Uterus (tissue), 4 donors: Measurements from ENCODE around the gene SVIL. TPM values are rescaled to one million over a fixed set of nuclear protein-coding genes. Genes with fewer than 3 reads are reported as not detected.

ENCODE experiments used
- DNase-seq, 2 donors: peaks; one replicate each; pipeline ENCODE4 v3.0.0-alpha.2; 2019 to 2020
- H3K27ac ChIP-seq, 2 donors: fragments of 200-600 bp; sonication (generic); 1 replicate in 1 of 2; 2 replicates in 1 of 2; pipeline ENCODE4 v1.5.1; 2016 to 2018
- H3K27me3 ChIP-seq, 2 donors: fragments of 200-600 bp; sonication (generic); one replicate each; pipeline ENCODE4 v1.5.1; 2018 to 2019; ENCODE audit warnings: control low read depth in 1 of 2
- H3K36me3 ChIP-seq, 2 donors: fragments of 200-600 bp; sonication (generic); one replicate each; pipeline ENCODE4 v1.5.1; 2019; ENCODE audit warnings: control low read depth in 1 of 2
- H3K4me1 ChIP-seq, 2 donors: fragments of 200-600 bp; sonication (generic); one replicate each; pipeline ENCODE4 v1.5.1; 2018 to 2019; ENCODE audit warnings: control low read depth in 1 of 2
- H3K4me3 ChIP-seq, 2 donors: fragments of 200-600 bp; sonication (generic); 1 replicate in 1 of 2; 2 replicates in 1 of 2; pipeline ENCODE4 v1.5.1; 2018 to 2019; ENCODE audit warnings: mild to moderate bottlenecking in 1 of 2
- H3K9me3 ChIP-seq, 2 donors: fragments of 200-600 bp; sonication (generic); one replicate each; pipeline ENCODE4 v1.5.1; 2019; ENCODE audit warnings: control low read depth in 1 of 2
- CTCF ChIP-seq, 4 experiments: fragments of 200-600 bp in 2 of 4; fragments of 450-650 bp in 2 of 4; sonication (generic) in 2 of 4; IDR thresholded peaks; one replicate each; pipeline ENCODE4 v1.5.1; 2016 to 2019; ENCODE audit warnings: antibody characterized with exemption in 4 of 4, mild to moderate bottlenecking in 2 of 4, moderate library complexity in 1 of 4
- POLR2A ChIP-seq, 2 donors: fragments of 450-650 bp; IDR thresholded peaks; one replicate each; pipeline ENCODE4 v1.6.1; 2016; ENCODE audit warnings: antibody characterized with exemption in 2 of 2, mild to moderate bottlenecking in 1 of 2, moderate library complexity in 1 of 2
- intact Hi-C: fragments of 100-400 bp; cut with DNase I; formaldehyde crosslinking; loops from one replicate; pipeline ENCODE4 v1.15.1; 2023; ENCODE audit warnings: low total_unique reads
- total RNA-seq, 4 donors: library from RNA; depleted of rRNA in 3 of 4; stranded (reverse); fragments of >200 nt in 3 of 4; gene quantifications; one replicate each; pipeline versions ENCODE4 v1.1.0 to v1.2.4, GENCODE V29; 2014 to 2023
- donor health status: DM: yes; HTN: yes; CAD: no.

Gene SVIL
- total RNA-seq, 4 donors from 2014 or later, result 108 to 316 (median 209) TPM

GRCh38 chr10:29622382-29622922, 12.3 kb downstream of the SVIL start:
- no peak for TF ChIP-seq POLR2A (IDR thresholded peaks at IDR 0.05)
- TF ChIP-seq CTCF (IDR thresholded peaks at IDR 0.05), result no peak

GRCh38 chr10:29621161-29621560, 13.6 kb downstream of the SVIL start:
- TF ChIP-seq CTCF (IDR thresholded peaks at IDR 0.05), result no peak
- no peak for TF ChIP-seq POLR2A (IDR thresholded peaks at IDR 0.05)
- no peaks in the 10 kb centered on the region for H3K36me3 ChIP-seq
- H3K4me3 ChIP-seq, result no peak overlapping the region
- intact Hi-C loops, result no loop called here
- no peaks in the 10 kb centered on the region for H3K27me3 ChIP-seq
- no peaks in the 10 kb centered on the region for H3K9me3 ChIP-seq
- H3K4me1 ChIP-seq, result peaks cover 5 to 26% of the 10 kb centered on the region in 2 donors
- peak in 1 of 2 donors; percentile 43 for DNase-seq
- peak overlapping the region; percentile 87 to 98 for H3K27ac ChIP-seq

More at GRCh38 chr10:29622382-29622922, 12.3 kb downstream of the SVIL start:
- Histone ChIP-seq H3K9me3 (no peaks in the 10 kb centered on the region), H3K27me3 (no peaks in the 10 kb centered on the region), H3K4me1 (peaks cover under 1 to 30% of the 10 kb centered on the region in 2 donors), H3K4me3 (no peak overlapping the region), H3K36me3 (no peaks in the 10 kb centered on the region), H3K27ac (peak overlapping the region; percentile 73 to 97)
- no peak for DNase-seq
- intact Hi-C loops, result no loop called here

- H3K4me1 ChIP-seq, result peaks cover 5 to 29% of the 10 kb centered on the region in 2 donors
- H3K36me3 ChIP-seq, result no peaks in the 10 kb centered on the region
- peak overlapping the region; percentile 87 to 98 for H3K27ac ChIP-seq
- H3K9me3 ChIP-seq, result no peaks in the 10 kb centered on the region
- H3K4me3 ChIP-seq, result no peak overlapping the region
- intact Hi-C loops, result no loop called here
- DNase-seq, result no peak
- no peaks in the 10 kb centered on the region for H3K27me3 ChIP-seq
- TF ChIP-seq POLR2A (IDR thresholded peaks at IDR 0.05) (no peak), CTCF (IDR thresholded peaks at IDR 0.05) (no peak)
These were observed 14.6 kb downstream of the SVIL start for GRCh38 chr10:29620112-29620690.

- peak in 1 of 2 donors; percentile 40 for DNase-seq
- intact Hi-C loops, result no loop called here
- no peaks in the 10 kb centered on the region for H3K9me3 ChIP-seq
- no peaks in the 10 kb centered on the region for H3K36me3 ChIP-seq
- peak overlapping the region in 1 of 2 donors; percentile 9 for H3K4me3 ChIP-seq
- H3K27me3 ChIP-seq, result no peaks in the 10 kb centered on the region
- peak overlapping the region; percentile 87 to 98 for H3K27ac ChIP-seq
- peaks cover 5 to 29% of the 10 kb centered on the region in 2 donors for H3K4me1 ChIP-seq
- TF ChIP-seq CTCF (IDR thresholded peaks at IDR 0.05), result no peak
- no peak for TF ChIP-seq POLR2A (IDR thresholded peaks at IDR 0.05)
These were observed 15.5 kb downstream of the SVIL start for GRCh38 chr10:29619241-29619669.

- H3K27ac ChIP-seq, result peak overlapping the region; percentile 87 to 98
- peak overlapping the region in 1 of 2 donors; percentile 17 for H3K4me3 ChIP-seq
- H3K4me1 ChIP-seq, result peaks cover 5 to 29% of the 10 kb centered on the region in 2 donors
- H3K9me3 ChIP-seq, result no peaks in the 10 kb centered on the region
- H3K27me3 ChIP-seq, result no peaks in the 10 kb centered on the region
- TF ChIP-seq CTCF (IDR thresholded peaks at IDR 0.05) (no peak), POLR2A (IDR thresholded peaks at IDR 0.05) (no peak)
- H3K36me3 ChIP-seq, result no peaks in the 10 kb centered on the region
- peak; percentile 55 to 67 for DNase-seq
- intact Hi-C loops, result no loop called here
These were observed 16.2 kb downstream of the SVIL start for GRCh38 chr10:29618341-29619171.
